Panc1 (cell line): ENCODE results near the gene SETDB1. TPM values are rescaled to one million over a fixed set of nuclear protein-coding genes. Genes with fewer than 3 reads are reported as not detected.

ENCODE experiments used
- ATAC-seq: fragments of 200-7000 bp; cut with Tn5 transposase; 2 replicates; pipeline ENCODE4 v1.9.1; 2020; ENCODE audit warnings: mild to moderate bottlenecking, moderate library complexity
- BruUV-seq: library from RNA; stranded (reverse); fragments of 400-500 nt; replicated peaks from 2 replicates; lab custom pipeline; 2021; lab: Mats Ljungman, UMichigan
- CTCF ChIA-PET: fragments of 300-600 bp; sonication (Branson Sonifier 250); formaldehyde crosslinking; loops from one replicate; lab custom pipeline; 2022; ENCODE audit warnings: antibody characterized with exemption; lab: Charles Lee
- POLR2A ChIA-PET: fragments of 300-600 bp; sonication (Branson Sonifier 250); formaldehyde crosslinking; loops from one replicate; lab custom pipeline; 2022; ENCODE audit warnings: antibody characterized with exemption; lab: Charles Lee
- DNase-seq: peaks from one replicate; pipeline ENCODE4 v3.0.0-alpha.2; 2010; ENCODE audit warnings: low read depth, low spot score
- H3K27ac ChIP-seq: 2 replicates; pipeline ENCODE4 v1.5.1; 2011; ENCODE audit warnings: mild to moderate bottlenecking, low read length, inconsistent platforms
- H3K27me3 ChIP-seq: fragments of 200-500 bp; sonication (Bioruptor generic); 2 replicates; pipeline ENCODE4 v1.6.0; 2014; ENCODE audit warnings: low read length, inconsistent platforms; ENCODE audit not compliant: control insufficient read depth, insufficient read depth
- H3K36me3 ChIP-seq: fragments of 200-500 bp; sonication (Bioruptor generic); 2 replicates; pipeline ENCODE4 v1.5.1; 2014; ENCODE audit warnings: inconsistent platforms, mild to moderate bottlenecking, low read length, moderate library complexity; ENCODE audit not compliant: control insufficient read depth, insufficient read depth
- H3K4me1 ChIP-seq: 2 replicates; pipeline ENCODE4 v1.5.1; 2011; ENCODE audit warnings: inconsistent platforms, mild to moderate bottlenecking, low read length, moderate library complexity; ENCODE audit not compliant: control insufficient read depth, insufficient read depth
- H3K4me3 ChIP-seq, 2 experiments: 2 replicates each; pipeline ENCODE4 v1.5.1; 2011 to 2012; ENCODE audit warnings: low read depth in 2 of 2, low read length in 2 of 2, mild to moderate bottlenecking in 2 of 2, inconsistent platforms in 1 of 2, moderate library complexity in 1 of 2
- H3K9me3 ChIP-seq: fragments of 200-500 bp; sonication (Bioruptor generic); 2 replicates; pipeline ENCODE4 v1.5.1; 2014; ENCODE audit warnings: low read depth, mild to moderate bottlenecking, inconsistent platforms, low read length, moderate library complexity; ENCODE audit not compliant: control insufficient read depth, insufficient read depth
- POLR2AphosphoS5 ChIP-seq: IDR thresholded peaks from 2 replicates; pipeline ENCODE4 v1.6.1; 2012; ENCODE audit warnings: mild to moderate bottlenecking, low read depth, low read length, moderate library complexity
- SIN3A ChIP-seq: IDR thresholded peaks from 2 replicates; pipeline ENCODE4 v1.6.1; 2012; ENCODE audit warnings: low read depth, mild to moderate bottlenecking, low read length, moderate library complexity, borderline replicate concordance; ENCODE audit not compliant: insufficient read depth
- TCF7L2 ChIP-seq: IDR thresholded peaks from 2 replicates; pipeline ENCODE4 v1.6.1; 2011; ENCODE audit warnings: mild to moderate bottlenecking, low read depth, low read length, inconsistent platforms
- in situ Hi-C: cut with HindIII; loops from 2 replicates; pipeline ENCODE4 v1.10.0; 2016; ENCODE audit warnings: low sequenced_read_pairs, low pct_unique_long_range_greater_than_20kb
- intact Hi-C: fragments of 100-400 bp; cut with micrococcal nuclease; formaldehyde crosslinking; loops from one replicate; pipeline ENCODE4 v1.10.0; 2022; ENCODE audit not compliant: unreplicated experiment
- total RNA-seq: library from RNA; stranded (reverse); gene quantifications from one replicate; pipeline ENCODE4 v1.2.1, GENCODE V29; 2021; ENCODE audit not compliant: unreplicated experiment
- TF ChIP-seq, protein P1 (sequence below): fragments of 450-650 bp; IDR thresholded peaks from 2 replicates; pipeline ENCODE4 v1.5.1; 2017; ENCODE audit warnings: mild to moderate bottlenecking
- TF ChIP-seq, protein P2 (sequence below), 2 experiments: IDR thresholded peaks; 2 replicates each; pipeline ENCODE4 v1.6.1; 2011 to 2012; ENCODE audit warnings: low read depth in 2 of 2, control low read depth in 1 of 2, low read length in 1 of 2, mild to moderate bottlenecking in 1 of 2, moderate library complexity in 1 of 2; ENCODE audit not compliant: insufficient read depth in 1 of 2

Gene SETDB1
- total RNA-seq, 1 experiment from 2014 or later, result 43.3 TPM

DNA sequence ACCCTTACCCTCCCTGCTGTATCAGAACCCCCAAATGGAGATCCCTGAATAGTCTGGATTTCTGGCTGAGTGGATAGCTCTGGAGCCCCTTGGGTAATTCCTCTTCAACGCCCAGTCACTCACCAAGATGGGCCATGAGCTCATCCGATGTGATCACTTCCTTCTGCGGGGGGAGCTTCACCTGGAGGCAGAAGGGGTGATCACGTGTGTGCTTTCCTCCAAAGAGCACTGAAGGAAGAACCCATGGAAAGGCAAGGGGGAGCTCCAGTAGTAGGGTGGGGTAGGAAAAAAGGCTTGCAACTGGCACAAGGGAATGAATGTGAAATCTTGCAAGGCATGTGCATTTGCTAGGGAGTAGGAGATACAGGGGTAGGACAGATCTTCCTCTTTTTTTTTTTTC, 75.4 kb downstream of the SETDB1 start:
- in situ Hi-C loops, result no loop called here
- H3K4me1 ChIP-seq, result no peaks in the 10 kb centered on the region
- ChIA-PET POLR2A (no interaction called here), CTCF (no interaction called here)
- no TSS peak for BruUV-seq
- no peaks in the 10 kb centered on the region for H3K27me3 ChIP-seq
- no peaks in the 10 kb centered on the region for H3K9me3 ChIP-seq
- TF ChIP-seq, protein P1, sequence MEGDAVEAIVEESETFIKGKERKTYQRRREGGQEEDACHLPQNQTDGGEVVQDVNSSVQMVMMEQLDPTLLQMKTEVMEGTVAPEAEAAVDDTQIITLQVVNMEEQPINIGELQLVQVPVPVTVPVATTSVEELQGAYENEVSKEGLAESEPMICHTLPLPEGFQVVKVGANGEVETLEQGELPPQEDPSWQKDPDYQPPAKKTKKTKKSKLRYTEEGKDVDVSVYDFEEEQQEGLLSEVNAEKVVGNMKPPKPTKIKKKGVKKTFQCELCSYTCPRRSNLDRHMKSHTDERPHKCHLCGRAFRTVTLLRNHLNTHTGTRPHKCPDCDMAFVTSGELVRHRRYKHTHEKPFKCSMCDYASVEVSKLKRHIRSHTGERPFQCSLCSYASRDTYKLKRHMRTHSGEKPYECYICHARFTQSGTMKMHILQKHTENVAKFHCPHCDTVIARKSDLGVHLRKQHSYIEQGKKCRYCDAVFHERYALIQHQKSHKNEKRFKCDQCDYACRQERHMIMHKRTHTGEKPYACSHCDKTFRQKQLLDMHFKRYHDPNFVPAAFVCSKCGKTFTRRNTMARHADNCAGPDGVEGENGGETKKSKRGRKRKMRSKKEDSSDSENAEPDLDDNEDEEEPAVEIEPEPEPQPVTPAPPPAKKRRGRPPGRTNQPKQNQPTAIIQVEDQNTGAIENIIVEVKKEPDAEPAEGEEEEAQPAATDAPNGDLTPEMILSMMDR, result no peak
- TF ChIP-seq TCF7L2, result no peak
- no peak for TF ChIP-seq POLR2AphosphoS5
- no peak for TF ChIP-seq SIN3A
- TF ChIP-seq, protein P2, sequence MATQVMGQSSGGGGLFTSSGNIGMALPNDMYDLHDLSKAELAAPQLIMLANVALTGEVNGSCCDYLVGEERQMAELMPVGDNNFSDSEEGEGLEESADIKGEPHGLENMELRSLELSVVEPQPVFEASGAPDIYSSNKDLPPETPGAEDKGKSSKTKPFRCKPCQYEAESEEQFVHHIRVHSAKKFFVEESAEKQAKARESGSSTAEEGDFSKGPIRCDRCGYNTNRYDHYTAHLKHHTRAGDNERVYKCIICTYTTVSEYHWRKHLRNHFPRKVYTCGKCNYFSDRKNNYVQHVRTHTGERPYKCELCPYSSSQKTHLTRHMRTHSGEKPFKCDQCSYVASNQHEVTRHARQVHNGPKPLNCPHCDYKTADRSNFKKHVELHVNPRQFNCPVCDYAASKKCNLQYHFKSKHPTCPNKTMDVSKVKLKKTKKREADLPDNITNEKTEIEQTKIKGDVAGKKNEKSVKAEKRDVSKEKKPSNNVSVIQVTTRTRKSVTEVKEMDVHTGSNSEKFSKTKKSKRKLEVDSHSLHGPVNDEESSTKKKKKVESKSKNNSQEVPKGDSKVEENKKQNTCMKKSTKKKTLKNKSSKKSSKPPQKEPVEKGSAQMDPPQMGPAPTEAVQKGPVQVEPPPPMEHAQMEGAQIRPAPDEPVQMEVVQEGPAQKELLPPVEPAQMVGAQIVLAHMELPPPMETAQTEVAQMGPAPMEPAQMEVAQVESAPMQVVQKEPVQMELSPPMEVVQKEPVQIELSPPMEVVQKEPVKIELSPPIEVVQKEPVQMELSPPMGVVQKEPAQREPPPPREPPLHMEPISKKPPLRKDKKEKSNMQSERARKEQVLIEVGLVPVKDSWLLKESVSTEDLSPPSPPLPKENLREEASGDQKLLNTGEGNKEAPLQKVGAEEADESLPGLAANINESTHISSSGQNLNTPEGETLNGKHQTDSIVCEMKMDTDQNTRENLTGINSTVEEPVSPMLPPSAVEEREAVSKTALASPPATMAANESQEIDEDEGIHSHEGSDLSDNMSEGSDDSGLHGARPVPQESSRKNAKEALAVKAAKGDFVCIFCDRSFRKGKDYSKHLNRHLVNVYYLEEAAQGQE (IDR thresholded peaks at IDR 0.05; ENCODE audit: insufficient read depth in 1 of 2, low read depth in 2 of 2, low read length in 1 of 2), result no peak
- intact Hi-C loops, result no loop called here
- H3K27ac ChIP-seq, result no peak overlapping the region
- no peaks in the 10 kb centered on the region for H3K36me3 ChIP-seq
- DNase-seq, result no peak
- no peak overlapping the region for H3K4me3 ChIP-seq
- no peak for ATAC-seq

DNA sequence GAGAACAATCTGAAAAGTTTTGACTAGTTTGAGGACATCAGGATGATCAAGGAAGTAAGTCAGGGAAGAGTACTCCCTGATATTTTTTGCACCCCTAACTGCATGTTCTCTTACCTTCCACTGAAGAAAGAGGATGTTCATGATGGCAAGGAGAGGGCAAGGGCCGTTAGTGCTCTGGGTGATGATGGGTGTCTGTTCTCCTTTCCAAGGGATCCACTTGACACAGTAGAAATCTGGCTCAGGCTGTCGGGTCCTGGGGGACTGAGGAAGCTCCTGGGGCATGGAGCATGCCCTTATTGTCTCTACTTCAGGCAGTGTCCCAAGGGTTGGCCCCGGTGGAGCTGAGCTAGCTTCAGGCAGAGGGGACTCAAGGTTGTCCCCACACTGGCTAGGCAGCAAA, 75.9 kb downstream of the SETDB1 start:
- DNase-seq (no peak), ATAC-seq (no peak)
- no peaks in the 10 kb centered on the region for H3K36me3 ChIP-seq
- no TSS peak for BruUV-seq
- in situ Hi-C loops (no loop called here), intact Hi-C loops (no loop called here)
- H3K4me1 ChIP-seq, result no peaks in the 10 kb centered on the region
- no peak for TF ChIP-seq SIN3A
- TF ChIP-seq, protein P1, result no peak
- no peak for TF ChIP-seq POLR2AphosphoS5
- TF ChIP-seq TCF7L2, result no peak
- TF ChIP-seq, protein P2 (IDR thresholded peaks at IDR 0.05; ENCODE audit: insufficient read depth in 1 of 2, low read depth in 2 of 2, low read length in 1 of 2), result no peak
- no peak overlapping the region for H3K27ac ChIP-seq
- CTCF ChIA-PET, result no interaction called here
- no peaks in the 10 kb centered on the region for H3K27me3 ChIP-seq
- H3K4me3 ChIP-seq, result no peak overlapping the region
- POLR2A ChIA-PET, result no interaction called here
- H3K9me3 ChIP-seq, result no peaks in the 10 kb centered on the region
